Activated CD8-positive, alpha-beta memory T cell treated with anti-CD3 and anti-CD28 coated beads for 4 hours (primary cell): ENCODE data around the gene GH2.
"Not testable (repeated sequence)": the region's sequence is repeated elsewhere in the genome, so short reads cannot be mapped to it uniquely, and the experiment has no call there.

Experiments
- DNase-seq, 2 donors: peaks; one replicate each; pipeline ENCODE4 v3.0.0-alpha.2; 2020; ENCODE audit warnings: low read depth in 2 of 2

GH2 gene

DNA sequence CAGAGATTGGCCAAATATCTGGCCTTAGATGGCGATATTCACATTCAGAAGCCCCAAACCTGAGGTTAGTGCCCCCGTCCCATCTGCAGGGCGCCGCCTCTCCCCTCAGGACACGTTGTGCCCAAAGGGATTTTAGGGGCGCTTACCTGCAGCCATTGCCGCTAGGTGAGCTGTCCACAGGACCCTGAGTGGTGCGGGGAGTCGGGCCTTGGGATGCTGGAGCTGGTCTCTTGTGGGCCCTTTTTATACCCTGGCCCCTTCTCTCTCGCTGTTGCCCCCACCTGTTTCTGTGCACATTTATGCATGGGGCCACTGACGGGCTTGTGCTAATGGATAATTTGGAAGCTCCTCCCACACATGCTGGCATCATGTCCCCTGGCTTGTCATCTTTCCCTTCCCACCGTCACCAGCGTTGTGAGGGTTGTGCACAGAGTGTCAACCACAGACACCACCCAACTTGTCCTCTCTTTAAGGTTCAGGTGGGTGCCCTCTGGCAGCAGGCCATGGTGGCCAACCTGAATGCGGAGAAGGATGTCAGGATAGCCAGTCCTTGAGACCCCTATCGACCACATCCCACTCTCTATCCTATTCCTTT is 29.4 kb upstream of the GH2 start, which contains the start of gene CSHL1:
Gene CSHL1 (minus strand): TSS at position 218 of the 595 bp plus-strand sequence. CDS start 62 bp downstream, at position 156.
- no peak for DNase-seq

DNA sequence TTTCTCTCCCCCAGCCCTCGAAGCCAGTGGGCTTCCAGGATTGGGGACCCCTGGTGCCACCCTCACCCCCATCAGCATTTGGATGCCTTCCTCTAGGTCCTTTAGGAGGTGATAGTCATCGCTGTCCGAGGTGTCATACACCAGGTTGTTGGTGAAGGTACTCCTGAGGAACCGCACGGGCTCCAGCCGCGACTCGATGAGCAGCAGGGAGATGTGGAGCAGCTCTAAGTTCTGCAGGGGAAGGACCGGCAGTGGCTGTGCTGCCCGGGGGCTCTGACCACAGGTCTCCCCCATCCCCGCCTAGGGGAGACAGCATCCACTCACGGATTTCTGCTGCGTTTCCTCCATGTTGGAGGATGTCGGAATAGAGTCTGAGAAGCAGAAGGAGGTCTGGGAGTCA is 28.4 kb upstream of the GH2 start:
- DNase-seq = no peak

DNA sequence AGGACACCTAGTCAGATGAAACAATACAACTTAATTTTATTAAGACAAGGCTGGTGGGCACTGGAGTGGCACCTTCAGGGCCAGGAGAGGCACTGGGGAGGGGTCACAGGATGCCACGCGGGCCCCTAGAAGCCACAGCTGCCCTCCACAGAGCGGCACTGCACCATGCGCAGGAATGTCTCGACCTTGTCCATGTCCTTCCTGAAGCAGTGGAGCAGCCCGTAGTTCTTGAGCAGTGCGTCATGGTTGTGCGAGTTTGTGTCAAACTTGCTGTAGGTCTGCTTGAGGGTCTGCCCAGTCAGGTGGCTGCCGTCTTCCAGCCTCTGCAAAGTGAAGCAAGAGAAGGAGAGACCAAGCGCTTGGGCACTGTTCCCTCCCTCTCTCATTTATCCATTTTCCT is 27.8 kb upstream of the GH2 start:
- not testable (repeated sequence) for DNase-seq

DNA sequence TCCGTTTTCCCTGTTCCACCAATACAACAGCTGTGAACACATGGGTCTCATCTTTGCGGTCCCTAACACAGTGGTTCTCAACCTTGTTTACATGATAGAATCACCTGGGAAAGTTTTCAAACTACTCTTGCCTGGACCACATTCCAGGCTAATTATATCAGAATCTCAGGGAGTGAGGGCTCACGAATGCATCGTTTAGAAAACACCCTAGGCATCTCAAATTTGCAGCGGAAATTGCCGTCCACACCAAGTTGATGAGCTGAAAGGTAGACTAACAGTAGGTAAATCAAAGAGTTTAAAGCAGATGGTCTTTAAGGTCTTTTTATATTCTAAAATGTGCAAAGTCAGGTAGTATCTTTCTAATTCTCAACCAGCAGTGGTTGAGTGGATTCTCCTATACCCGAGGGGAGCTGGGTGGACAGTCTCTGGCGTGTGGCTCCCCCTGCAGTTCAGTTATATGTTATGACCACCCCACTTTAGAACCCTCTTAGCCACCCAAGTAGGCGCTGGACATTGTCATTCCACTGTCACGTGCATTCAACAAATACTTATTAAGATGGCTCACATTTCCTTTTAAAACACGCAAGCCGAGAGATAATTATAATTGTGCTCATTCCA is 25.5 kb upstream of the GH2 start:
- DNase-seq = not testable (repeated sequence)

DNA sequence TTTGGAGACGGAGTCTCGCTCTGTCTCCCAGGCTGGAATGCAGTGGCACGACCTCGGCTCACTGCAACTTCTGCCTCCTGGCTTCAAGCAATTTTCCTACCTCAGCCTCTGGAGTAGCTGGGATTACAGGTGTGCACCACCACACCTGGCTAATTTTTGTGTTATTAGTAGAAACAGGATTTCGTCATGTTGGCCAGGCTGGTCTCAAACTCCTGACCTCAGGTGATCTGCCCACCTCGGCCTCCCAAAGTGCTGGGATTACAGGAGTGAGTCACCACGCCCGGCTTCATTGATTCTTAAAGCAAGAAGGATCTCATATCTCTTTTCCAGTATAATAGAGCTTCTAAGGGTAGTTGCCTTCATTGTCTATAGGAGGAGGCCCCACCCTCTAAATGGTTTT is 23.1 kb upstream of the GH2 start:
- not testable (repeated sequence) for DNase-seq

DNA sequence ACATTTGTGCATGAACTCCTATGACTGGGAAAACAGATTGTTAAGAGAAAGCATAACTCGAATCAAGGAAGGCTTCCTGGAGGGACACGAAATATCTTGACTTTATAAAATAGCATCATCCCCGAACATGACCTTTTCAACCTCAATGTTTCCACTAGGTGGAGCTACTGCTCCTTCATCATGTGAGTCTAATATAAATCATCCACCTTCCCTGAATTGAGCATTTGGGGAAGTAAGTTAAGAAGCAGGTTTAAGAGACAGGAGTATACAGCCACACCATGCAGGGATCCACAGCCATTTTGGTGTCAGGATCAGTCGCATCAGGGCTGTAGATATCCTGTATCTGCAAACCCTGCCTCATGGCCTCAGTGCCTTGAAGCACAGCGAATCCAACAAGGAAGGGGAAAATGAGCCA is 22.1 kb upstream of the GH2 start:
- not testable (repeated sequence) for DNase-seq

DNA sequence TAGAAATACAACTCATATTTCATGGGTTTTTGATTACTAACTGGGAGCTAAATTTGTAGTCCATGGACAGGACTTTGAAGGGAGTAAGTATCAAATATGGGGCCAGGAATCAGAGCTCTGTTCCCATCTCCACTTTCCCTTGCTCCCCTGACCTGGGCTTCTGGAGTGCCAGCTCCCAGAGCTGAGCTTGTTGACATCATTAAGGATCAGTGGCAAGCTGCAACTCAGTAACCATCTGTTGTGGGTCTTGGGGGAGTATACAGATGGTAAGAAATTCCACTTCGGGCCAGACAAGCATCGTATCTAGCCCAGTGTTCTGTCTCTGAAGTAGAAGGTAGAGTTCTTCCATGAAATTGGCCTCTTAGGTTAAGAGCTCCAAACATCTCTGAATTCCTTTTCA is 20.2 kb upstream of the GH2 start:
- DNase-seq = not testable (repeated sequence)

DNA sequence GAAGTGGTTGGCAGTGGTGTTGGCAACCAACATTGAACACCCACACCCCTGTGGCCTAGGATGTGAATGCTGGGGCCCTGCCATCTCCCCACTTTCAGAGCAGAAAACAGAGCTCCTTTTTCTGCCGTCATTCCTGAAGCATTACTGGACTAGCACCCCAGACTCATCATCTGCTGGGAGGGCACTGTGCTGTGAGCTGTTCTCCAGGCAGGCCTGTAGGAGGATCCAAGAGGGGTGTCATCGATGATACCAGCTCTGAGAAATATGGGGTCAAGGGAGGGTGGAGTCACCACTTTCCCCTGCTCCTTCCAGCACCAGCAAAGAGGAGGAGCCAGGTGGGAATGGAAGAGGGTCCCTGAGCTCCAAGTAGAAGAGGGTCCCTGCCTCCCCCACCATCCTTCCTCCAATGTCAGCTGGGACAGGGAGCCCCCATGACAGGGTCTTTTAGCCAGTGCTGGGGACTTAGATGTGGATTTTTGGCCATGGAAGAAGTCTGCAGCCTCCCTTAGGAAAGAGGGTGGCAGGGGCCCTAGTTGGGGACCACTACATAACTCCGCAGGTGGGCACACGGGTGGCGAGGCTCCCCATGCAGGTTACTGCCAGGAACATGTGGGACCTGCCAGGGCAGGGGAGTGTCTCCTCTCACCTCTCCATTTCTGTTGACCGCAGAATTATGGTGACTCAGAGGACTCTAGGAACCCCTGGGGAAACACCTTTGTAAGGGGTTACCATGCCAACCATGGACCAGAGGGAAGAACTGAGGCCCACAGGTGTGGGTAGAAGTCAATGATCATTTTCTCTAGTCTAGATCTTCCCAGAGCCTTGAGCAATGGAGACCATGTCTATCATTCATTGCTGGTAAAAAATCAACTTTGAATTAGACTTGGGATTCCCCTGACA is 17.4 kb upstream of the GH2 start:
- not testable (repeated sequence) for DNase-seq

DNA sequence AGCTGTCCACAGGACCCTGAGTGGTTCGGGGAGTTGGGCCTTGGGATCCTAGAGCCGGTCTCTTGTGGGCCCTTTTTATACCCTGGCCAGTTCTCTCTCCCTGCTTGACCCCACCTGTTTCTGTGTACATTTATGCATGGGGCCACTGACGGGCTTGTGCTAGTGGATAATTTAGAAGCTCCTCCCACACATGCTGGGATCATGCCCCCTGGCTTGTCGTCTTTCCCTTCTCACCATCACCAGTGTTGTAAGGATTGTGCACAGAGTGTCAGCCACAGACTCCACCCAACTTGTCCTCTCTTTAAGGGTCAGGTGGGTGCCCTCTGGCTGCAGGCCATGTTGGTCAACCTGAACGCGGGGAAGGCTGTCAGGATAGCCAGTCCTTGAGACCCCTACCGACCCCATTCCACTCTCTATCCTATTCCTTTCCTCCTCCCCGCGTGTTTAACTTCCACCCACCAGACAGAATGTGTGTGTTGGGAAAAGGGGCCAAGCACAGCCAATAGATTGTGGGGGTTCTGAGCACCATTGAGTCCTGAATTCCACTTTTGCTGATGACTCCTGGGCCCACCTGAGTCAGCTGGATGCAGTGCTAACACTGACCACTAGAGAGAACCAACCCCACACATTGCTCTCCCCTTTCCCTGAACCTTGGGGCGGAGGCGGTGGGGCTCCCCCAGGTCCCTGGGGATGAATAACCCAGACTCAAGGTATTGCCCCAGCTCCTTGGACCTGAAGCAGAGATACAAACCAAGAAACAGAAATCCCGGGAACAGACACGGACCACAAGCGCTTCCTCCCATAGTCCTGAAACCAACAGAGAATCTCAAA is 15.0 kb upstream of the GH2 start, which contains the start of gene CSH1:
Gene CSH1 (minus strand): TSS at position 51 of the 831 bp plus-strand sequence. CDS start 63 bp downstream, outside the sequence.
- DNase-seq = not testable (repeated sequence)

DNA sequence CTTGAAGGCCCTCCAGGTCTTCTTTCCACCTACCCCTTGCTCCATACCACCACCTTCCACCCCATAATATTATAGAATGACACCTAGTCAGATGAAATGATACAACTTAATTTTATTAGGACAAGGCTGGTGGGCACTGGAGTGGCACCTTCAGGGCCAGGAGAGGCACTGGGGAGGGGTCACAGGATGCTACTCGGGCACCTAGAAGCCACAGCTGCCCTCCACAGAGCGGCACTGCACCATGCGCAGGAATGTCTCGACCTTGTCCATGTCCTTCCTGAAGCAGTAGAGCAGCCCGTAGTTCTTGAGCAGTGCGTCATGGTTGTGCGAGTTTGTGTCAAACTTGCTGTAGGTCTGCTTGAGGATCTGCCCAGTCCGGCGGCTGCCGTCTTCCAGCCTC is 13.1 kb upstream of the GH2 start:
- DNase-seq = not testable (repeated sequence)

DNA sequence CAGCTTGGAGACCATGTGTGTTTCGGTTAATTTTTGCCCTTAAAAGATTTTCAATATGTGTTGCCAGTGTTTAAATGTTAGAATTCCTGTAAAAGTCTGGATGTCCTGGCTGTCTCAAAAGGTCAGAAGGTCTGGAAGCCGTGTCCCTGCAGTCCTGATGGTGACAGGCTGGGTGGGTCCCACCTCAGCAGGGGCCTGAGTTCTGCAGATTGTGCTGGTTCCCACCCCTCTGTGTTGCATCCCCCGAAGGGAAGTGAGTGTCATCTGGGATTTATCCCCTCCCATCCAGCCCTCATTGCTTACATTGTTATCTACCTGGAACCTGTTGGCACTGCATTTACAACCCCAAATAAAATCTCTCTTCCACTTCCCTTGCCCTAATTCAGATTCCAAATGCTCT is 12.3 kb upstream of the GH2 start:
- DNase-seq = not testable (repeated sequence)

DNA sequence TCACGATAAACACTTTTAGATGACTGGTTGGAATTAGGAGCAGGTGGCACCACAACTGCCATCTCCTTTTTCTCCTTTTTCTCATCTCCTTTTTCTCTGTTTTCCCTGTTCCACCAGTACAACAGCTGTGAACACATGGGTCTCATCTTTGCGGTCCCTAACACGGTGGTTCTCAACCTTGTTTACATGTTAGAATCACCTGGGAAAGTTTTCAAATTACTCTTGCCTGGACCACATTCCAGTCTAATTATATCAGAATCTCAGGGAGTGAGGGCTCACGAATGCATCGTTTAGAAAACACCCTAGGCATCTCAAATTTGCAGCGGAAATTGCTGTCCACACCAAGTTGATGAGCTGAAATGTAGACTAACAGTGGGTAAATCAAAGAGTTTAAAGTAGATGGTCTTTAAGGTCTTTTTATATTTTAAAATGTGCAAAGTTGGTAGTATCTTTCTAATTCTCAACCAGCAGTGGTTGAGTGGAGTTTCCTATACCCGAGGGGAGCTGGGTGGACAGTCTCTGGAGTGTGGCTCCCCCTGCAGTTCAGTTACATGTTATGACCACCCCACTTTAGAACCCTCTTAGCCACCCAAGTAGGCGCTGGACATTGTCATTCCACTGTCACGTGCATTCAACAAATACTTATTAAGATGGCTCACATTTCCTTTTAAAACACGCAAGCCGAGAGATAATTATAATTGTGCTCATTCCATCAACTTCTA is 10.7 kb upstream of the GH2 start:
- DNase-seq = not testable (repeated sequence)

DNA sequence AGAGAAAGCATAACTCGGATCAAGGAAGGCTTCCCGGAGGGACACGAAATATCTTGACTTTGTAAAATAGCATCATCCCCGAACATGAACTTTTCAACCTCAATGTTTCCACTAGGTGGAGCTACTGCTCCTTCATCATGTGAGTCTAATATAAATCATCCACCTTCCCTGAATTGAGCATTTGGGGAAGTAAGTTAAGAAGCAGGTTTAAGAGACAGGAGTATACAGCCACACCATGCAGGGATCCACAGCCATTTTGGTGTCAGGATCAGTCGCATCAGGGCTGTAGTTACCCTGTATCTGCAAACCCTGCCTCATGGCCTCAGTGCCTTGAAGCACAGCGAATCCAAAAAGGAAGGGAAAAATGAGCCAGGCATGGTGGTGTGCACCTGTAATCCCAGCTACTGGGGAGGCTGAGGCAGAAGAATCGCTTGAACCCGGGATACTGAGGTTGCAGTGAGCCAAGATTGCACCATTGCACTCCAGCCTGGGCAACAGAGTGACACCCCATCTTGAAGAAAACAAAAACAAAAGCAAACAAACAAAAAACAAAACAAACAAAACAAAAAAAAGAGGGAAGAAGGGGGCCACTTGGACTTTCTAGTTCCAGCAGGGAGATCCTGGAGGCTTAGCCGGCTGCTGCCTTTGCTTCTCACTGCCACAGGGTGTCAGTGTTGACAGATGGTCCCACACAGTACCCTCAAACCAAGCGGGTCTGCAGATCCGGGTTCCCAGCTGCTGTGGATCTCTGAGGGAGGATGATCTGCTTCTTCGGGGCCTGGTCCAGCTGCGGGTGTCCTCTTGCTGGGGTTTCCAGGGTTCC is 7.5 kb upstream of the GH2 start:
- DNase-seq = not testable (repeated sequence)

DNA sequence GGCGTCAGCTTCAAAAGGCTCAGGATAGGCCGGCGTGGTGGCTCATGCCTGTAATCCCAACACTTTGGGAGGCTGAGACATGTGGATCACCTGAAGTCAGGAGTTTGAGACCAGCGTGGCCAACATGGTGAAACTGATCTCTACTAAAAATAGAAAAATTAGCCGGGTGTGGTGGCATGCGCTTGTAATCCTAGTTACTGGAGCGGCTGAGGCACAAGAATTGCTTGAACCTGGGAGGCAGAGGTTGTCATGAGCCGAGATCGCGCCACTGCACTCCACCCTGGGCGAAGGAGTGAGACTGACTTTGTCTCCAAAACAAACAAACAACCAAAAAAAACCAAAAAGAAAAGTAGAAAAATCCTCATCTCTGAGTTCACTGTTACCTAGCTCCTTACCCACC is 3.4 kb upstream of the GH2 start:
- DNase-seq = not testable (repeated sequence)

DNA sequence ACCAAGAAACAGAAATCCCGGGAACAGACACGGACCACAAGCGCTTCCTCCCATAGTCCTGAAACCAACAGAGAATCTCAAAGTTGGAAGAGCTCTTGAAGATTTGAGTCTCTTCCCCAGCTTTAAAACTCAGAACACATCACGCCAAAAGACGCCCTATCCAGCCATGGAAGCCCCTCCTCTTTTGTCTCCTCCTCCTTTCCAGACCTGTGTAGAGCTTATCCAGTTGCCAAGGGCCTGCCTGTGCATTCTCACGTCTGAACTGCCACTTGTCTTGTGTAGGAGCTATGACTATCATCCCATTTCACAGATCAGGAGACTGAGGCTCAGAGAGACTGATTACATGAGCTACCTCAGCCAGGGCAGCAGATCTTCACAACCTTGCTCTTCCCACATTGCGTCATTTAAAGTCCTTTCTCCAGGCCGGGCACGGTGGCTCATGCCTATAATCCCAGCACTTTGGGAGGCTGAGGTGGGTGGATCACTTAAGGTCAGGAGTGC is 932 bp upstream of the GH2 start:
- not testable (repeated sequence) for DNase-seq

DNA sequence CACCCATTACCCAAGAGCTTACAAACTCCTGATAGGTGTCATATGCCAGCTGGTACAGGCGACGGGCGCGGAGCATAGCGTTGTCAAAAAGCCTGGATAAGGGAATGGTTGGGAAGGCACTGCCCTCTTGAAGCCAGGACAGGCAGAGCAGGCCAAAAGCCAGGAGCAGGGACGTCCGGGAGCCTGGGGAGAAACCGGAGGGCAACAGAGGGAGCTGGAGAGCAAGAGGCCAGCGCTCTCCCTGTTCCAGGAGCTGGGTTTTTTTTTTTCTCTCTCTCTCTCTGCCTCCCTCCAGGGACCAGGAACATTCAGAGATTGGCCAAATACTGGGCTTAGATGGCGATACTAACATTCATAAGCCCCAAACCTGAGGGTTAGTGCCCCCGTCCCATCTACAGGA is 407 bp downstream of the GH2 start:
- DNase-seq = not testable (repeated sequence)

DNA sequence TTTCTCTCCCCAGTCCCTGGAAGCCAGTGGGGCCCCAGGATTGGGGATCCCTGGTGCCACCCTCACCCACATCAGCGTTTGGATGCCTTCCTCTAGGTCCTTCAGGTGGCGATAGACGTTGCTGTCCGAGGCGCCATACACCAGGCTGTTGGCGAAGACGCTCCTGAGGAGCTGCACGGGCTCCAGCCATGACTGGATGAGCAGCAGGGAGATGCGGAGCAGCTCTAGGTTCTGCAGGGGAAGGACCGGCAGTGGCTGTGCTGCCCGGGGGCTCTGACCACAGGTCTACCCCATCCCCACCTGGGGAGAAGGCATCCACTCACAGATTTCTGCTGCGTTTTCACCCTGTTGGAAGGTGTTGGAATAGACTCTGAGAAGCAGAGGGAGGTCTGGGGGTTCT is 1.0 kb downstream of the GH2 start:
- DNase-seq = no peak

DNA sequence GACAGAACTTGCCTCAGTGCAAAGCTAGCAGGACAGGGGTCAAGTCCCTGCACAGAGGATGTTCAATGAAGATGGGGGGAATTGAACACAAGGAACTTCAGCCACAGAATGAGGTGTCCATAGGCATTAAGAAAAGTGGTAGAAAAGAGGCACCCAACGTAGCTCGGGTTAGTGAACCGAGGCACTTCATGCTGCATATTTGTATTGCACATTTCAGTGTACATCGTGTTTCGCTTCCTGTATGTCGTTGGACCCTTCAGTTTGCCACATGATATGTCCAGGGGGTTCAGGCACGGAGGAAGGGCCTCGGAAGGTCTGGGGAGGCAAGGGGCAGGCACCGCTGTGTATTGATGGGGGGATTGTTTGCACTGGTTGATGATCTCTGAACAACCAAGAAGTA is 3.3 kb downstream of the GH2 start:
- not testable (repeated sequence) for DNase-seq

DNA sequence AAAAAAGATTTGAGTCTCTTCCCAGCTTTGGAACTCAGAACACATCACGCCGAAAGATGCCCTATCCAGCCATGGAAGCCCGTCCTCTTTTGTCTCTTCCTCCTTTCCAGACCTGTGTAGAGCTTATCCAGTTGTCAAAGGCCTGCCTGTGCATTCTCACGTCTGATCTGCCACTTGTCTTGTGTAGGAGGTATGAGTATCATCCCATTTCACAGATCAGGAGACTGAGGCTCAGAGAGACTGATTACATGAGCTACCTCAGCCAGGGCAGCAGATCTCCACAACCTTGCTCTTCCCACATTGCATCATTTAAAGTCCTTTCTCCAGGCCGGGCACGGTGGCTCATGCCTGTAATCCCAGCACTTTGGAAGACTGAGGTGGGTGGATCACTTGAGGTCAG is 7.1 kb downstream of the GH2 start:
- DNase-seq = not testable (repeated sequence)
